ENCODE results near the gene LPXN. TPM values are rescaled to one million over a fixed set of nuclear protein-coding genes. Genes with fewer than 3 reads are reported as not detected.

Gene LPXN
- total RNA-seq, 4 donors from 2014 or later = 10.0 to 18.7 (median 16.0) TPM

DNA sequence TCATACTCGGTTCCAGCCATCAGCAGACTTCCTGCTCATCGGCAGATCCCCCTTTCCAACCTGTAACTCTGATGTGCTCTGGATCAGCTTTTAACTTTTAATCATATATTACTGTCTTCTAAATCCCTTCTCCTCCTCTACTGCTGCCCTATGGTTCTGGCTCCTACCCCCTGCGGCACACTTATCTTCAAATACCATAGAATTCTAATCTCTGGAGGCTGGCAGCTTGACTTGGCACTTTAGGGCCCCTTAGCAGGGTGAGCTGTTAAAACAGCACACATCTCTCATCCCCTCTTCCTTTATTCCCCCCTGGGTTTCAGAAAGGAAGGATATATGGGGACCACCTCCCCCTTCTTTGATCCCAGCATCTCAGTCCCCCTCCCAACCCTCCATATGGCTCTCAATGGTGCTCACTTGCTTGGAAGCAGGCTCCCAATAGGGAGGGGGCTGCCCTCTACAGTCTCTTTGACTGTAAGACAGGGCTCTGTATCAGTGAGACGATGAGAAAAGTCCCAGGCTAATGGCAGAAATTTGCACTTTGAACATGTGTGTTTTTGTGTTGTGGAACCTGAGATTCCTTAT is 42.4 kb upstream of the LPXN start:
- peaks cover 0 to 76% (median 30%) of the 10 kb centered on the region in 4 donors for H3K36me3 ChIP-seq
- no peak for DNase-seq
- H3K9me3 ChIP-seq = no peaks in the 10 kb centered on the region
- H3K27ac ChIP-seq = no peak overlapping the region
- H3K4me1 ChIP-seq = no peaks in the 10 kb centered on the region
- WGBS, 2 donors (ENCODE audit: low coverage in 1 of 2) = 76 to 77% methylated on average over 4 of the region's 4 CpGs
- no peaks in the 10 kb centered on the region for H3K27me3 ChIP-seq
- in situ Hi-C loops (cut with MboI; ENCODE audit: low pct_ligation_motif_present in 1 of 4, low pct_unique_long_range_greater_than_20kb in 1 of 4, low sequenced_read_pairs in 3 of 4) = no loop called here
- no peak for TF ChIP-seq POLR2AphosphoS5 (IDR thresholded peaks at IDR 0.05)
- TF ChIP-seq, protein P1, sequence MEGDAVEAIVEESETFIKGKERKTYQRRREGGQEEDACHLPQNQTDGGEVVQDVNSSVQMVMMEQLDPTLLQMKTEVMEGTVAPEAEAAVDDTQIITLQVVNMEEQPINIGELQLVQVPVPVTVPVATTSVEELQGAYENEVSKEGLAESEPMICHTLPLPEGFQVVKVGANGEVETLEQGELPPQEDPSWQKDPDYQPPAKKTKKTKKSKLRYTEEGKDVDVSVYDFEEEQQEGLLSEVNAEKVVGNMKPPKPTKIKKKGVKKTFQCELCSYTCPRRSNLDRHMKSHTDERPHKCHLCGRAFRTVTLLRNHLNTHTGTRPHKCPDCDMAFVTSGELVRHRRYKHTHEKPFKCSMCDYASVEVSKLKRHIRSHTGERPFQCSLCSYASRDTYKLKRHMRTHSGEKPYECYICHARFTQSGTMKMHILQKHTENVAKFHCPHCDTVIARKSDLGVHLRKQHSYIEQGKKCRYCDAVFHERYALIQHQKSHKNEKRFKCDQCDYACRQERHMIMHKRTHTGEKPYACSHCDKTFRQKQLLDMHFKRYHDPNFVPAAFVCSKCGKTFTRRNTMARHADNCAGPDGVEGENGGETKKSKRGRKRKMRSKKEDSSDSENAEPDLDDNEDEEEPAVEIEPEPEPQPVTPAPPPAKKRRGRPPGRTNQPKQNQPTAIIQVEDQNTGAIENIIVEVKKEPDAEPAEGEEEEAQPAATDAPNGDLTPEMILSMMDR (IDR thresholded peaks at IDR 0.05) = peak in 2 of 5 experiments; percentile 17 to 20
- intact Hi-C loops (cut with DNase I; ENCODE audit: low total_unique reads) = no loop called here
- no peak overlapping the region for H3K4me3 ChIP-seq

DNA sequence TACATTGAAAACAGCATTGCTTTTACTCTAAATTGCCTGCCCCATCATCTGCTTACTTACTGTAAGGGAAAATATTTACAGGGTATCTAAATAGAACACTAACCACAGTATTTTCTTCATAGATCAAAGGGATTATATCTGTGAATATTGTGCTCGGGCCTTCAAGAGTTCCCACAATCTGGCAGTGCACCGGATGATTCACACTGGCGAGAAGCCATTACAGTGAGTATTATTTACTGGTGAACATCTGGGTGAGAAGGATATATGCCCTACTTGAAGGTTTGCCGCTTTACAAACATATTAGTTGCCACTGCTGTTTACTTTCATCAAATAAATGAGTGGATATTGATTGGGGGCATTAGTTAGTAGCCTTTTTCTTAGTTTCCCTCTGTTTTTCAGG is 40.9 kb upstream of the LPXN start:
- no peak for DNase-seq
- no peaks in the 10 kb centered on the region for H3K4me1 ChIP-seq
- no peak overlapping the region for H3K27ac ChIP-seq
- H3K27me3 ChIP-seq = no peaks in the 10 kb centered on the region
- TF ChIP-seq, protein P1 (IDR thresholded peaks at IDR 0.05) = no peak
- peak in 1 of 3 donors; percentile 14 for TF ChIP-seq POLR2AphosphoS5 (IDR thresholded peaks at IDR 0.05)
- TF ChIP-seq POLR2A (IDR thresholded peaks at IDR 0.05) = no peak
- no peak overlapping the region for H3K4me3 ChIP-seq
- peaks cover 0 to 83% (median 37%) of the 10 kb centered on the region in 4 donors for H3K36me3 ChIP-seq
- WGBS, 2 donors (ENCODE audit: low coverage in 1 of 2) = 53 to 69% methylated on average over 3 to 4 of the region's 4 CpGs
- no peaks in the 10 kb centered on the region for H3K9me3 ChIP-seq
- in situ Hi-C loops (cut with MboI; ENCODE audit: low pct_ligation_motif_present in 1 of 4, low pct_unique_long_range_greater_than_20kb in 1 of 4, low sequenced_read_pairs in 3 of 4) = no loop called here
- intact Hi-C loops (cut with DNase I; ENCODE audit: low total_unique reads) = no loop called here

GRCh38 chr11:58615559-58615958 is 39.9 kb upstream of the LPXN start:
- no peak overlapping the region for H3K4me3 ChIP-seq
- H3K27ac ChIP-seq = no peak overlapping the region
- no peak for DNase-seq
- in situ Hi-C loops (cut with MboI; ENCODE audit: low pct_ligation_motif_present in 1 of 4, low pct_unique_long_range_greater_than_20kb in 1 of 4, low sequenced_read_pairs in 3 of 4) = no loop called here
- H3K9me3 ChIP-seq = no peaks in the 10 kb centered on the region
- H3K27me3 ChIP-seq = no peaks in the 10 kb centered on the region
- H3K4me1 ChIP-seq = no peaks in the 10 kb centered on the region
- TF ChIP-seq POLR2AphosphoS5 (IDR thresholded peaks at IDR 0.05) (no peak), POLR2A (IDR thresholded peaks at IDR 0.05) (no peak), EP300 (IDR thresholded peaks at IDR 0.05; ENCODE audit: low read depth) (no peak)
- TF ChIP-seq, protein P1 (IDR thresholded peaks at IDR 0.05) = no peak
- H3K36me3 ChIP-seq = peaks cover 0 to 86% (median 40%) of the 10 kb centered on the region in 4 donors
- 96 to 100% methylated on average over 1 of the region's 1 CpG for WGBS, 2 donors (ENCODE audit: low coverage in 1 of 2)
- intact Hi-C loops (cut with DNase I; ENCODE audit: low total_unique reads) = no loop called here

DNA sequence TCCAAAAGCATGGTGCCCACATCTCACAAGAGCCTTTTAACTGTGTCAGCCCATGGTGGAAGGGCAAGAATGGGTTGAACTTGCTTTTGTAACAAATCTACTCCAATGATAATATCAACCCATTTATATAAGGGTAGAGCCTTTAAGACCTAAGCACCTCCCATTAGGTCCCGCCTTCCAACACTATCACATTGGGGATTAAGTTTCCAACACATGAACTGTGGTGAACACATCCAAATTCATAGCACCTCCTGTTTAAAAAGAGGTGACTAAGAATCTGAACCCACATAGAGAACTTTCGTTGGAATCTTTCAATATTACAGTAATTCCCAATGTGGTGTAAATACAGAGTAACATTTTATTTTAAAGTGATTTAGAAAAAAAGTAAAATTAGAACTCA is 37.6 kb upstream of the LPXN start:
- in situ Hi-C loops (cut with MboI; ENCODE audit: low pct_ligation_motif_present in 1 of 4, low pct_unique_long_range_greater_than_20kb in 1 of 4, low sequenced_read_pairs in 3 of 4) = no loop called here
- DNase-seq = no peak
- peaks cover 0 to 74% (median 29%) of the 10 kb centered on the region in 4 donors for H3K36me3 ChIP-seq

More for the DNA sequence above, 37.6 kb upstream of the LPXN start:
- Histone ChIP-seq H3K4me1 (no peaks in the 10 kb centered on the region), H3K27ac (no peak overlapping the region), H3K4me3 (no peak overlapping the region), H3K9me3 (no peaks in the 10 kb centered on the region), H3K27me3 (no peaks in the 10 kb centered on the region)
- intact Hi-C loops (cut with DNase I; ENCODE audit: low total_unique reads) = no loop called here
- WGBS, 2 donors (ENCODE audit: low coverage in 1 of 2) = 86 to 91% methylated on average over 1 to 2 of the region's 2 CpGs
- TF ChIP-seq, protein P1 (IDR thresholded peaks at IDR 0.05) = no peak
- no peak for TF ChIP-seq POLR2AphosphoS5 (IDR thresholded peaks at IDR 0.05)
- no peak for TF ChIP-seq EP300 (IDR thresholded peaks at IDR 0.05; ENCODE audit: low read depth)
- no peak for TF ChIP-seq POLR2A (IDR thresholded peaks at IDR 0.05)

Data from transverse colon (tissue), 4 donors.